ENCODE data around the gene ARIH2.

ARIH2 gene

DNA sequence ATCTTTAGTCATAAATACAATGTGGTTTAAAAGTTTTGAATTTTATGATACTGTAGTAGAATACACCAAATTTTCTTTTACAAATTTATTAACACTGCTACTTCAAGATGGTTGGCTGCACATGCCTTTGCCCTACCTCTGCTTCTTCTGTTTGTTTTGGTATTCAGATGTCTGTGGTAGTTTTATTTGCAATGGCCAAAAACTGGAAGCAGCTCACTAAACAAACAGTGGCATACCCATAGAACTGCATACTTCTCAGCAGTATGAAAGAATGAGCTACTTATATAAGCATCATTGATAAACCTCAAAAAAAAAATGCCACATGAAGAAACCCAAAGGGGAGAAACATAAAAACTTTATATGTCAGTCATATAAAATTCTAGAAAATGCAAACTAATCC, 19.5 kb downstream of the ARIH2 start:
- DNase-seq (ENCODE audit: low spot score) = no peak
- TF ChIP-seq, protein P1, sequence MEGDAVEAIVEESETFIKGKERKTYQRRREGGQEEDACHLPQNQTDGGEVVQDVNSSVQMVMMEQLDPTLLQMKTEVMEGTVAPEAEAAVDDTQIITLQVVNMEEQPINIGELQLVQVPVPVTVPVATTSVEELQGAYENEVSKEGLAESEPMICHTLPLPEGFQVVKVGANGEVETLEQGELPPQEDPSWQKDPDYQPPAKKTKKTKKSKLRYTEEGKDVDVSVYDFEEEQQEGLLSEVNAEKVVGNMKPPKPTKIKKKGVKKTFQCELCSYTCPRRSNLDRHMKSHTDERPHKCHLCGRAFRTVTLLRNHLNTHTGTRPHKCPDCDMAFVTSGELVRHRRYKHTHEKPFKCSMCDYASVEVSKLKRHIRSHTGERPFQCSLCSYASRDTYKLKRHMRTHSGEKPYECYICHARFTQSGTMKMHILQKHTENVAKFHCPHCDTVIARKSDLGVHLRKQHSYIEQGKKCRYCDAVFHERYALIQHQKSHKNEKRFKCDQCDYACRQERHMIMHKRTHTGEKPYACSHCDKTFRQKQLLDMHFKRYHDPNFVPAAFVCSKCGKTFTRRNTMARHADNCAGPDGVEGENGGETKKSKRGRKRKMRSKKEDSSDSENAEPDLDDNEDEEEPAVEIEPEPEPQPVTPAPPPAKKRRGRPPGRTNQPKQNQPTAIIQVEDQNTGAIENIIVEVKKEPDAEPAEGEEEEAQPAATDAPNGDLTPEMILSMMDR (IDR thresholded peaks at IDR 0.05; ENCODE audit: extremely low read depth, insufficient read depth, missing control alignments) = no peak
- in situ Hi-C loops (cut with MboI; ENCODE audit: low pct_unique_long_range_greater_than_20kb, low sequenced_read_pairs, unreplicated experiment) = no loop called here

DNA sequence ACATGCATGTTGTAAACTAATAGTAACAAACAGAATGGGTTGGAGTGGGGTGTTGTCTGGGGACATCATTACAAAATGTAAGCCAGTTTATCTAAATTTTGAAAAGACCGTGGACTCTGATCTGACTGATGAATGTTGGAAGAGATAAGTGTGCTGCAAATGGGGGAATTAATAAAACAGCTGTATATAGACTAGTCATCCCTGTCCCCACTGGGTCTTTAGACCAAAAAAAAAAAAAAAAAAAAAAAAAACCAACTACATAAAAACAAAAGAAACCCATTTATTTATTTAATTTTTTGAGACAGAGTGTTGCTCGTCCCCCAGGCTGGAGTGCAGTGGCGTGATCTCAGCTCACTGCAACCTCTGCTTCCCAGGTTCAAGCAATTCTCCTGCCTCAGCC, 20.0 kb downstream of the ARIH2 start:
- in situ Hi-C loops (cut with MboI; ENCODE audit: low pct_unique_long_range_greater_than_20kb, low sequenced_read_pairs, unreplicated experiment) = no loop called here
- TF ChIP-seq, protein P1 (IDR thresholded peaks at IDR 0.05; ENCODE audit: extremely low read depth, insufficient read depth, missing control alignments) = no peak

DNA sequence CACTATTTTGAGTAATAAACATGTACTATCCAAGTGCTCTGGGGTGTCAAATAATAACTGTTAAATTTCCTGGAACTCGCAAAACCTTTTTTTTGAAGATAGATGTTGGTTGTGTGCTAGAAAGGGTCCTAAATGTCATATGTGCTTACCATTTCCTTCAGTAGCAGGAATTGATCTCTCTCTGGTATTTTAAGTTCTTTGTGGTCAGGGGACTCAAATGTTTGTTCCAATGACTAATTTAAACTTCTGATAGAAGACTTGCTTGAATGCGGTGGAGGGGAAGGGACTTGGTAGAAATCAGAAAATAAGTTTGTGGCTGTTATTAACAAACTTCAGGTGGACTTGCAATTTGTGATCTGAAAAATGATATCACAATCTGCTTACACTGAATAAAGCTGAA, 26.8 kb downstream of the ARIH2 start:
- in situ Hi-C loops (cut with MboI; ENCODE audit: low pct_unique_long_range_greater_than_20kb, low sequenced_read_pairs, unreplicated experiment) = no loop called here
- TF ChIP-seq, protein P1 (IDR thresholded peaks at IDR 0.05; ENCODE audit: extremely low read depth, insufficient read depth, missing control alignments) = no peak
- DNase-seq (ENCODE audit: low spot score) = no peak

More for the DNA sequence above, 20.0 kb downstream of the ARIH2 start:
- DNase-seq (ENCODE audit: low spot score) = no peak

DNA sequence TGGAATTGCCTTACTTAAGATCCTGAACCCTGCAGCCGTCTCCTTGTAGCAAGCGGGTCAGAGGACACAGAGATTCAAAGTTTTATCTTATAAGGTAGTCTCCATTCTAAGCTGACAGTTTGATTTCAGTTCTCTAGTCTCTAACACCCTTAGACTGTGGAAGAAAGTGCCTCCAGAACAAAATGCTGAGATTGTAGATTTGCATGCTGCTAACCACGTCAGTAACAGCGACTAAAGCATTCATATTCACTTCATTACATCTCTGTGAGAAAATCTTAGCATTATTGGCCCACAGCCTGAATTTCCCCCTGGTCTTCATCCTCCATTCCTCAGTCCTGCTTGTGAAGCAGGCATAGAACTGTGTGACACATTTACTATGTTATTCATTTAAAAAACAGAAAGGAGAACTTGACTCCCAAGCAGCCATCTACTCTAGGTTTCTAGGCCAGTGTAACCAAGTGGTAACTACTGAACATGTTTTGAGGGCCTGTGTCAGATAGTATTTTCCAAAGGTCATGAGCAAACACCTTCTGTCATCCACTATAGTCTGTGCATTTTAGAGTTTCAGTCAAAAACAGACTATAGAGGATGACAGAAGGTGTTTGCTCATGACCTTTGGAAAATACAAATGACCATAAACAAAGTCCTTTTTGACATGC, 27.4 kb downstream of the ARIH2 start:
- in situ Hi-C loops (cut with MboI; ENCODE audit: low pct_unique_long_range_greater_than_20kb, low sequenced_read_pairs, unreplicated experiment) = no loop called here
- TF ChIP-seq, protein P1 (IDR thresholded peaks at IDR 0.05; ENCODE audit: extremely low read depth, insufficient read depth, missing control alignments) = no peak
- DNase-seq (ENCODE audit: low spot score) = no peak

DNA sequence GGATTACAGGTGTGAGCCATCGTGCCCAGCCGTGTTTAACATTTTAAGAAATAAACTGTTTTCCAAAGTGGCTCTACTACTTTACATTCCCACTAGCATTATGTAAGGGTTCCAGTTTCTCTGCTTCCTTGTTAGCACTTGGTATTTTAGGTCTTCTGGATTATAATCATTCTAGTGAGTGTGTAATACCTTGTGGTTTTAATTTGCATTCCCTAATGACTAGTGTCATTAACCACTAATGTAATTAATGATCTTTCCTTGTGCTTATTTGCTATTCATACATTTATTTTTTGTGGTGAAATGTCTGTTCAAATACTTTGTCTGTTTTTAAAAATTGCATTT, 30.7 kb downstream of the ARIH2 start:
- TF ChIP-seq, protein P1 (IDR thresholded peaks at IDR 0.05; ENCODE audit: extremely low read depth, insufficient read depth, missing control alignments) = no peak
- in situ Hi-C loops (cut with MboI; ENCODE audit: low pct_unique_long_range_greater_than_20kb, low sequenced_read_pairs, unreplicated experiment) = no loop called here
- no peak for DNase-seq (ENCODE audit: low spot score)

DNA sequence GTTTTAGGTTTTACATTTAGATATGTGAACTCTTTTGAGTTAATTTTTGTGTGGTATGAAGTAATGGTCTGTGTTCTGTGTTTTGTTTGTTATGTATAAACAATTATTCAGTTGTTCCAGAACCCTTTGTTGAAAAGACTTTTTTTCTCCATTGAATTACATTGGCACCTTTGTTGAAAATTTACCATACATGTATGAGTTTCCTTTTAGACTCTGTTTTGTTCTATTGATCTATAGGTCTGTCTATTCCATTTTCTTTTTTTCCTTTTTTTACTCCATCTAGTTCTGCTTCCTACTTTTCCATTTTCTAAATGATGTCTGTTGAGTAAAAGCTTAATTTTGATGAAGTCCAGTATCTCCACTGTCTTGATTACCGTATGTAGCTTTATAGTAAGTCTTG, 31.4 kb downstream of the ARIH2 start:
- TF ChIP-seq, protein P1 (IDR thresholded peaks at IDR 0.05; ENCODE audit: extremely low read depth, insufficient read depth, missing control alignments) = no peak
- in situ Hi-C loops (cut with MboI; ENCODE audit: low pct_unique_long_range_greater_than_20kb, low sequenced_read_pairs, unreplicated experiment) = no loop called here
- no peak for DNase-seq (ENCODE audit: low spot score)
